HepG2 (cell line): ENCODE measurements around the gene JMJD8.

Experiments used
- CBFB ChIP-seq: sonication (generic); formaldehyde crosslinking; IDR thresholded peaks from 2 replicates; pipeline ENCODE4 v1.4.0; 2020; ENCODE audit warnings: missing genetic modification reagents
- CHD2 ChIP-seq: IDR thresholded peaks from 2 replicates; pipeline ENCODE4 v1.6.1; 2011; ENCODE audit warnings: low read depth, low read length, improper control_type of control experiment
- CTCF ChIP-seq: sonication (generic); formaldehyde crosslinking; IDR thresholded peaks from 2 replicates; pipeline ENCODE4 v1.5.0; 2020; ENCODE audit warnings: mild to moderate bottlenecking, missing genetic modification reagents, moderate library complexity
- DBP ChIP-seq: sonication (generic); formaldehyde crosslinking; IDR thresholded peaks from 2 replicates; pipeline ENCODE4 v1.4.0; 2020; ENCODE audit warnings: missing genetic modification reagents; ENCODE audit errors: not compliant biosample characterization
- ESRRA ChIP-seq: sonication (generic); formaldehyde crosslinking; IDR thresholded peaks from 2 replicates; pipeline ENCODE4 v1.5.1; 2020; ENCODE audit warnings: mild to moderate bottlenecking, low read depth, missing genetic modification reagents
- MNT ChIP-seq: fragments of 450-650 bp; IDR thresholded peaks from 2 replicates; pipeline ENCODE4 v1.6.1; 2016
- NFE2L1 ChIP-seq: sonication (generic); formaldehyde crosslinking; IDR thresholded peaks from 2 replicates; pipeline ENCODE4 v1.4.0; 2020; ENCODE audit warnings: missing genetic modification reagents, mild to moderate bottlenecking, borderline replicate concordance
- NR2F2 ChIP-seq: IDR thresholded peaks from 2 replicates; pipeline ENCODE4 v1.6.1; 2012; ENCODE audit warnings: low read depth, inconsistent platforms, borderline replicate concordance
- ZBTB26 ChIP-seq: IDR thresholded peaks from 2 replicates; pipeline ENCODE4 v1.6.1; 2016; ENCODE audit warnings: missing compliant biosample characterization, missing genetic modification reagents, borderline replicate concordance
- ZNF101 ChIP-seq: sonication (generic); formaldehyde crosslinking; IDR thresholded peaks from 2 replicates; pipeline ENCODE4 v1.4.0; 2020; ENCODE audit warnings: mild to moderate bottlenecking, low read depth, missing genetic modification reagents, borderline replicate concordance
- ZNF253 ChIP-seq: sonication (generic); formaldehyde crosslinking; IDR thresholded peaks from 2 replicates; pipeline ENCODE4 v1.8.0; 2022; ENCODE audit warnings: mild to moderate bottlenecking, missing genetic modification reagents, borderline replicate concordance
- ZNF292 ChIP-seq: sonication (generic); formaldehyde crosslinking; IDR thresholded peaks from 2 replicates; pipeline ENCODE4 v1.8.1; 2022; ENCODE audit warnings: mild to moderate bottlenecking, low read depth, missing genetic modification reagents, borderline replicate concordance
- ZNF614 ChIP-seq: IDR thresholded peaks from 2 replicates; pipeline ENCODE4 v1.6.1; 2018; ENCODE audit warnings: missing biosample characterization, missing genetic modification reagents, inconsistent platforms, borderline replicate concordance
- ZNF619 ChIP-seq: sonication (generic); formaldehyde crosslinking; IDR thresholded peaks from 2 replicates; pipeline ENCODE4 v1.4.0; 2020; ENCODE audit warnings: mild to moderate bottlenecking, missing genetic modification reagents

GRCh38 chr16:645852-646678 is 38.1 kb downstream of the JMJD8 start:
- TF ChIP-seq ESRRA (CRISPR knock-in tag) (no peak), CTCF (no peak; the same call in 1 of the 2 replicates), ZNF292 (CRISPR knock-in tag) (no peak), ZNF619 (no peak), ZBTB26 (CRISPR knock-in tag) (no peak), CHD2 (no peak), CBFB (CRISPR knock-in tag) (no peak), NR2F2 (no peak), ZNF101 (CRISPR knock-in tag) (no peak), ZNF253 (no peak), NFE2L1 (CRISPR knock-in tag) (no peak), MNT (no peak), DBP (no peak), ZNF614 (no peak; the same call in 1 of the 2 replicates)
